AG10803 (cell line): ENCODE measurements around the gene IFNGR2.

Experiments used
- DNase-seq: peaks from one replicate; pipeline ENCODE4 v3.0.0; 2010; ENCODE audit warnings: low read depth
- H3K4me3 ChIP-seq: 2 replicates; pipeline ENCODE4 v1.5.1; 2011; ENCODE audit warnings: mild to moderate bottlenecking, low read length, control low read depth
- TF ChIP-seq, protein P1 (sequence below): conservative IDR thresholded peaks from 2 replicates; pipeline ENCODE4 v1.5.1; 2011; ENCODE audit warnings: mild to moderate bottlenecking, low read length, control low read depth, inconsistent platforms

The IFNGR2 gene, protein sequence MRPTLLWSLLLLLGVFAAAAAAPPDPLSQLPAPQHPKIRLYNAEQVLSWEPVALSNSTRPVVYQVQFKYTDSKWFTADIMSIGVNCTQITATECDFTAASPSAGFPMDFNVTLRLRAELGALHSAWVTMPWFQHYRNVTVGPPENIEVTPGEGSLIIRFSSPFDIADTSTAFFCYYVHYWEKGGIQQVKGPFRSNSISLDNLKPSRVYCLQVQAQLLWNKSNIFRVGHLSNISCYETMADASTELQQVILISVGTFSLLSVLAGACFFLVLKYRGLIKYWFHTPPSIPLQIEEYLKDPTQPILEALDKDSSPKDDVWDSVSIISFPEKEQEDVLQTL

DNA sequence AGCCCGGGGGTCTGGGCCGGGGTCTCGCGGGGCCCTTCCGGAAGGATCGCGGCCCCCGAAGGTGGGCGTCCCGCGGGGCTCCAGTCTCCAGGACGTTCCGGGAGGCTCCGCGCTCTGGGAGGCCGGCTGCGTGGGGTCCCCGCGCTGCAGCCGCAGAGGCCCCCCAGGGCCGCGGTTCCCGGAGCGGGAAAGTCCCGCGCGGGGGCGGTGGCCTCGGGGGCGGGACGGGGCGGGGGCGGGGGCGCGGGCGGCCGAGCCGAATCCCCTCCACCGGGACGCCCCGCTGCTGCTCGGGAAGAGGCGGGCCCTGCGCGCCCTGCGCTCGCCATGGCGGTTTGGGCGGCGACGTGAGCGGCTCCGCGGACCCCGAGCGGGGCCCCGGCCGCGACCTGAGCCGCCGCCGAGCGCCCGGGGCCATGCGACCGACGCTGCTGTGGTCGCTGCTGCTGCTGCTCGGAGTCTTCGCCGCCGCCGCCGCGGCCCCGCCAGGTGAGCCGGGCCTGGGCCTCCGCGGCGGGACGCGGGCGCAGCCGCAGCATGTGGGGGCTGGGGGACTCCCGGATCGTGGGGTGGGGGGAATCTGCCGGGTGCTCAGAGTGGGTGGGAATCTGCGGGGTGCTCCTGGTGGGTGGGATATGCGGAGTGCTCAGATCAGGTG lies at the start of gene IFNGR2:
TSS of gene IFNGR2 (plus strand) at position 286 of the 658 bp plus-strand sequence. CDS start at position 417, 131 bp downstream.
- TF ChIP-seq, protein P1, sequence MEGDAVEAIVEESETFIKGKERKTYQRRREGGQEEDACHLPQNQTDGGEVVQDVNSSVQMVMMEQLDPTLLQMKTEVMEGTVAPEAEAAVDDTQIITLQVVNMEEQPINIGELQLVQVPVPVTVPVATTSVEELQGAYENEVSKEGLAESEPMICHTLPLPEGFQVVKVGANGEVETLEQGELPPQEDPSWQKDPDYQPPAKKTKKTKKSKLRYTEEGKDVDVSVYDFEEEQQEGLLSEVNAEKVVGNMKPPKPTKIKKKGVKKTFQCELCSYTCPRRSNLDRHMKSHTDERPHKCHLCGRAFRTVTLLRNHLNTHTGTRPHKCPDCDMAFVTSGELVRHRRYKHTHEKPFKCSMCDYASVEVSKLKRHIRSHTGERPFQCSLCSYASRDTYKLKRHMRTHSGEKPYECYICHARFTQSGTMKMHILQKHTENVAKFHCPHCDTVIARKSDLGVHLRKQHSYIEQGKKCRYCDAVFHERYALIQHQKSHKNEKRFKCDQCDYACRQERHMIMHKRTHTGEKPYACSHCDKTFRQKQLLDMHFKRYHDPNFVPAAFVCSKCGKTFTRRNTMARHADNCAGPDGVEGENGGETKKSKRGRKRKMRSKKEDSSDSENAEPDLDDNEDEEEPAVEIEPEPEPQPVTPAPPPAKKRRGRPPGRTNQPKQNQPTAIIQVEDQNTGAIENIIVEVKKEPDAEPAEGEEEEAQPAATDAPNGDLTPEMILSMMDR = no peak
- peak; percentile 38 for DNase-seq

DNA sequence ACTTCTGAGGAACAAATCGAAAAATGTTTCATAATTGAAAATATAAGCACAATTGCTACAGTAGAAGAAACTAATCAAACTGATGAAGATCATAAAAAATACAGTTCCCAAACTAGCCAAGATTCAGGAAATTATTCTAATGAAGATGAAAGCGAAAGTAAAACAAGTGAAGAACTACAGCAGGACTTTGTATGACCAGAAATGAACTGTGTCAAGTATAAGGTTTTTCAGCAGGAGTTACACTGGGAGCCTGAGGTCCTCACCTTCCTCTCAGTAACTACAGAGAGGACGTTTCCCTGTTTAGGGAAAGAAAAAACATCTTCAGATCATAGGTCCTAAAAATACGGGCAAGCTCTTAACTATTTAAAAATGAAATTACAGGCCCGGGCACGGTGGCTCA lies 47.9 kb upstream of the IFNGR2 start:
- H3K4me3 ChIP-seq = no peak overlapping the region
- TF ChIP-seq, protein P1 = no peak
- DNase-seq = no peak

More for the DNA sequence above, at the start of gene IFNGR2:
- peak within 1 kb of the TSS; percentile 84 for H3K4me3 ChIP-seq

DNA sequence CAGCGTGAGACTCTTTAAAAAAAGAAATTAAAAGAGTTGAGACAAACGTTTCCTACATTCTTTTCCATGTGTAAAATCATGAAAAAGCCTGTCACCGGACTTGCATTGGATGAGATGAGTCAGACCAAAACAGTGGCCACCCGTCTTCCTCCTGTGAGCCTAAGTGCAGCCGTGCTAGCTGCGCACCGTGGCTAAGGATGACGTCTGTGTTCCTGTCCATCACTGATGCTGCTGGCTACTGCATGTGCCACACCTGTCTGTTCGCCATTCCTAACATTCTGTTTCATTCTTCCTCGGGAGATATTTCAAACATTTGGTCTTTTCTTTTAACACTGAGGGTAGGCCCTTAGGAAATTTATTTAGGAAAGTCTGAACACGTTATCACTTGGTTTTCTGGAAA lies 47.2 kb upstream of the IFNGR2 start:
- TF ChIP-seq, protein P1 = no peak
- no peak for DNase-seq
- H3K4me3 ChIP-seq = no peak overlapping the region

DNA sequence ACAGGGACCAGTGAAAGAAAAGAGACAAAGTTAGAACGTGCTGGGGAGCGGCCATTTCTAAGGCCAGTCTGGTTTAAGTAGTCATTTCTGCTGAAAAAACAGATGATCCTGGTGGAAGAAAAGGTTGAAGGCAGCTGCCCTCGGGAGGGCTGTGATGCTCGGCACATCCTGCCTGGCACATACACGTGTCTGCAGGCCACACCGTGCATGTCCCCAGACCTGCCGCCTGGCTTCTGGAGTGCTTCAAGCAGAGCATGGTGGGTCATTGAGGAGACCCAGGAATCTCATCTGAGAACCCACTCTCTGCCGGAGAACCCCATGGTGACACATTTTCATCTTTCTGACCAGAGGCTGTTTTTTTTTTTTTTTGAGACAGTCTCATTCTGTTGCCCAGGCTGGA lies 46.0 kb upstream of the IFNGR2 start:
- TF ChIP-seq, protein P1 = no peak
- DNase-seq = no peak
- H3K4me3 ChIP-seq = no peak overlapping the region

DNA sequence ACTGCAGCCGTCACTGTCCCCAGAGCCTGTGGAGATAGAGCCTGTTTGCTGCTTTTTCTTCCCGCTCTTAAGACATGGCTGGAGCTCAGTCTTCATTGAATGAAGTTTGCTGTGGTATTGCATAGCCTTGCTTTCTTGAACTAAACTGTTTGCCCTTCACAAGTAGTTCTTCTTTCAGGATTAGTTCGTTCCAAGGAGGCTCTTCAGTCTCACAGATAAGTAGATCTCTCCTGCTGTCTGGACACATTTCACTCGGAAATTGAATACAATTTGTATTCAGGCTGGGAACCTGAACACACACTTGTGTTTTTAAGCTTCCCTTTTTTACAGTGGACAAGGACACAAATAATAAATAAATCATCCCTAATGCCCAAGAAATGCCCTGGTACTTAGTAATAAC lies 43.8 kb upstream of the IFNGR2 start:
- TF ChIP-seq, protein P1 = no peak
- DNase-seq = no peak
- no peak overlapping the region for H3K4me3 ChIP-seq

DNA sequence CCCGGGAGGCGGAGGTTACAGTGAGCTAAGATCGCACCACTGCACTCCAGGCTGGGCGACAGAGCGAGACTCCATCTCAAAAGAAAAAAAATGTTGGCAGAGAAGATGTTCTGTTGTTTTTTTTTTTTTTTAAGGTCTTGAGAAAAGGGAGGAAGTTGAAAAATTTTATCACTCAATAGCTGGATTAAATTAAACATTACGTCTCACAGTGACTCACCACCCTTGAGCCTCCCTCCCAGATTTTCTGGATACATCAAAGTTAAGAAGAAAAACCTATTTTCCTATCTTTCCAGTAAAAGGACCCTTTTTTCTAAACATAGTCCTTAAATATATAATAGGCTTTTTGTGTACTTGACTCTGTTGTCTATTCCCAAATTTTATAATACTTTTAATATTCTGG lies 42.9 kb upstream of the IFNGR2 start:
- TF ChIP-seq, protein P1 = no peak
- no peak overlapping the region for H3K4me3 ChIP-seq

More for the DNA sequence above, 42.9 kb upstream of the IFNGR2 start:
- peak; percentile 70 for DNase-seq
